Measurements from ENCODE around the gene PTPRA. TPM values are rescaled to one million over a fixed set of nuclear protein-coding genes. Genes with fewer than 3 reads are reported as not detected.

The PTPRA gene
- total RNA-seq, 2 donors from 2014 or later, result 36.7 to 42.7 TPM

- TF ChIP-seq CTCF (IDR thresholded peaks at IDR 0.05), result no peak
- H3K4me1 ChIP-seq (ENCODE audit: control insufficient read depth in 1 of 2, low read depth in 2 of 2), result no peaks in the 10 kb centered on the region
- no peak overlapping the region for H3K27ac ChIP-seq
- DNase-seq (ENCODE audit: low spot score) (no peak), ATAC-seq (ENCODE audit: insufficient number of reproducible peaks, low FRiP score, low read depth) (no peak)
- H3K27me3 ChIP-seq (replicated peaks; ENCODE audit: insufficient read depth), result no peaks in the 10 kb centered on the region
- no peaks in the 10 kb centered on the region for H3K9me3 ChIP-seq
- peaks cover 49% of the 10 kb centered on the region for H3K36me3 ChIP-seq
- H3K4me3 ChIP-seq, result no peak overlapping the region
These were observed 118.3 kb downstream of the PTPRA start for GRCh38 chr20:2991532-2991931.

- ATAC-seq (ENCODE audit: insufficient number of reproducible peaks, low FRiP score, low read depth), result no peak
- H3K4me3 ChIP-seq, result no peak overlapping the region
- no peak overlapping the region for H3K27ac ChIP-seq
- no peak for TF ChIP-seq CTCF (IDR thresholded peaks at IDR 0.05)
- DNase-seq (ENCODE audit: low spot score), result no peak
- no peaks in the 10 kb centered on the region for H3K4me1 ChIP-seq (ENCODE audit: control insufficient read depth in 1 of 2, low read depth in 2 of 2)
- H3K36me3 ChIP-seq, result peaks cover 32% of the 10 kb centered on the region
- H3K9me3 ChIP-seq, result no peaks in the 10 kb centered on the region
- no peaks in the 10 kb centered on the region for H3K27me3 ChIP-seq (replicated peaks; ENCODE audit: insufficient read depth)
These were observed 120.0 kb downstream of the PTPRA start for GRCh38 chr20:2993250-2993649.

GRCh38 chr20:2995796-2996195 is 122.5 kb downstream of the PTPRA start:
- no peaks in the 10 kb centered on the region for H3K27me3 ChIP-seq (replicated peaks; ENCODE audit: insufficient read depth)
- no peak overlapping the region for H3K27ac ChIP-seq
- H3K4me1 ChIP-seq (ENCODE audit: control insufficient read depth in 1 of 2, low read depth in 2 of 2), result no peaks in the 10 kb centered on the region
- H3K4me3 ChIP-seq, result no peak overlapping the region
- ATAC-seq (ENCODE audit: insufficient number of reproducible peaks, low FRiP score, low read depth) (no peak), DNase-seq (ENCODE audit: low spot score) (no peak)
- no peak for TF ChIP-seq CTCF (IDR thresholded peaks at IDR 0.05)
- no peaks in the 10 kb centered on the region for H3K9me3 ChIP-seq
- peaks cover 18% of the 10 kb centered on the region for H3K36me3 ChIP-seq

GRCh38 chr20:2998728-2999127 is 125.4 kb downstream of the PTPRA start:
- no peaks in the 10 kb centered on the region for H3K4me1 ChIP-seq (ENCODE audit: control insufficient read depth in 1 of 2, low read depth in 2 of 2)
- no peaks in the 10 kb centered on the region for H3K27me3 ChIP-seq (replicated peaks; ENCODE audit: insufficient read depth)
- H3K4me3 ChIP-seq, result no peak overlapping the region
- H3K27ac ChIP-seq, result no peak overlapping the region
- no peaks in the 10 kb centered on the region for H3K9me3 ChIP-seq
- peaks cover 3% of the 10 kb centered on the region for H3K36me3 ChIP-seq
- no peak for TF ChIP-seq CTCF (IDR thresholded peaks at IDR 0.05)
- DNase-seq (ENCODE audit: low spot score), result no peak
- ATAC-seq (ENCODE audit: insufficient number of reproducible peaks, low FRiP score, low read depth), result no peak

GRCh38 chr20:3000852-3001523 is 127.7 kb downstream of the PTPRA start:
- ATAC-seq (ENCODE audit: insufficient number of reproducible peaks, low FRiP score, low read depth) (no peak), DNase-seq (ENCODE audit: low spot score) (no peak)
- Histone ChIP-seq H3K36me3 (peaks cover 10% of the 10 kb centered on the region), H3K4me3 (no peak overlapping the region), H3K27ac (no peak overlapping the region), H3K9me3 (no peaks in the 10 kb centered on the region), H3K4me1 (ENCODE audit: control insufficient read depth in 1 of 2, low read depth in 2 of 2) (no peaks in the 10 kb centered on the region), H3K27me3 (replicated peaks; ENCODE audit: insufficient read depth) (no peaks in the 10 kb centered on the region)
- peak; percentile 13 for TF ChIP-seq CTCF (IDR thresholded peaks at IDR 0.05)

Measured in thoracic aorta (tissue), 2 donors.